K562 (cell line): Measurements from ENCODE around the gene REX1BD. TPM values are rescaled to one million over a fixed set of nuclear protein-coding genes. Genes with fewer than 3 reads are reported as not detected.
A peak's percentile ranks its signal among the peaks of the same experiment; 100 is the strongest.

ENCODE experiments used
- ARID1B ChIP-seq: fragments of 450-650 bp; IDR thresholded peaks from 2 replicates; pipeline ENCODE4 v1.6.1; 2016; ENCODE audit warnings: antibody characterized with exemption, mild to moderate bottlenecking, inconsistent platforms
- CBX3 ChIP-seq, 2 experiments: IDR thresholded peaks; 1 replicate in 1 of 2; 2 replicates in 1 of 2; pipeline ENCODE4 v1.6.1; 2012; ENCODE audit warnings: inconsistent platforms in 2 of 2, low read length in 2 of 2, borderline replicate concordance in 1 of 2, control low read depth in 1 of 2
- CC2D1A ChIP-seq: fragments of 450-650 bp; IDR thresholded peaks from 2 replicates; pipeline ENCODE4 v1.6.1; 2017; ENCODE audit warnings: mild to moderate bottlenecking
- FOXJ2 ChIP-seq: fragments of 200-800 bp; sonication (Bioruptor generic); IDR thresholded peaks from 2 replicates; pipeline ENCODE4 v1.6.1; 2016; ENCODE audit warnings: missing genetic modification characterization, missing compliant biosample characterization
- GABPB1 ChIP-seq: sonication (generic); formaldehyde crosslinking; IDR thresholded peaks from 2 replicates; pipeline ENCODE4 v1.8.0; 2022; ENCODE audit warnings: mild to moderate bottlenecking, missing genetic modification reagents
- NBN ChIP-seq: fragments of 450-650 bp; IDR thresholded peaks from 2 replicates; pipeline ENCODE4 v1.6.1; 2016; ENCODE audit warnings: low read depth, mild to moderate bottlenecking
- NCOA6 ChIP-seq: fragments of 450-650 bp; IDR thresholded peaks from 2 replicates; pipeline ENCODE4 v1.6.1; 2017; ENCODE audit warnings: mild to moderate bottlenecking
- NEUROD1 ChIP-seq: fragments of 150-350 bp; IDR thresholded peaks from 2 replicates; pipeline ENCODE4 v1.6.1; 2014; ENCODE audit warnings: borderline replicate concordance, low read length, low read depth; ENCODE audit not compliant: partially characterized antibody
- PRPF4 ChIP-seq: fragments of 200-400 bp; formaldehyde crosslinking; IDR thresholded peaks from one replicate; pipeline ENCODE4 v1.6.1; 2017; ENCODE audit warnings: low read length, low read depth, mild to moderate bottlenecking; ENCODE audit not compliant: insufficient read depth, poor library complexity, severe bottlenecking
- SAFB ChIP-seq: fragments of 200-400 bp; formaldehyde crosslinking; IDR thresholded peaks from 2 replicates; pipeline ENCODE4 v1.6.1; 2017; ENCODE audit warnings: low read depth, low read length, borderline replicate concordance
- SMAD4 ChIP-seq: fragments of 250-450 bp; sonication (Bioruptor Pico); conservative IDR thresholded peaks from 2 replicates; pipeline ENCODE4 v1.8.0; 2021; ENCODE audit warnings: inconsistent platforms, mild to moderate bottlenecking, moderate library complexity
- SMARCE1 ChIP-seq: fragments of 450-650 bp; IDR thresholded peaks from 2 replicates; pipeline ENCODE4 v1.7.1; 2016; ENCODE audit warnings: mild to moderate bottlenecking
- TOE1 ChIP-seq, 2 experiments: fragments of 450-650 bp in 1 of 2; sonication (generic) in 1 of 2; formaldehyde crosslinking in 1 of 2; IDR thresholded peaks; 2 replicates each; pipeline versions ENCODE4 v1.7.1 to v1.8.0; 2016 to 2022; ENCODE audit warnings: borderline replicate concordance in 2 of 2, mild to moderate bottlenecking in 2 of 2, antibody characterized with exemption in 1 of 2, inconsistent platforms in 1 of 2, low read depth in 1 of 2, missing genetic modification reagents in 1 of 2, moderate library complexity in 1 of 2
- USF1 ChIP-seq: sonication (generic); formaldehyde crosslinking; IDR thresholded peaks from 2 replicates; pipeline ENCODE4 v1.9.0; 2022; ENCODE audit warnings: mild to moderate bottlenecking, missing genetic modification reagents
- WHSC1 ChIP-seq: IDR thresholded peaks from one replicate; pipeline ENCODE4 v1.6.1; 2012; ENCODE audit warnings: low read length, control low read depth, inconsistent platforms
- ZBED1 ChIP-seq: IDR thresholded peaks from 2 replicates; pipeline ENCODE4 v1.6.1; 2014
- ZFP1 ChIP-seq: fragments of 450-650 bp; formaldehyde crosslinking; IDR thresholded peaks from 2 replicates; pipeline ENCODE4 v1.4.0; 2020; ENCODE audit warnings: mild to moderate bottlenecking, mixed read lengths
- ZNF764 ChIP-seq: fragments of 250-450 bp; sonication (Bioruptor Pico); IDR thresholded peaks from 2 replicates; pipeline ENCODE4 v1.4.0; 2020; ENCODE audit warnings: low read depth, mild to moderate bottlenecking, moderate library complexity
- polyA plus RNA-seq, 8 experiments: library from polyadenylated mRNA; depleted of rRNA in 4 of 8; stranded (reverse) in 5 of 8; unstranded in 3 of 8; fragments of >200 nt; fragmentation: Nextera tagmentation in 2 of 8; fragmentation: Illumina TruSeq in 1 of 8; extraction: Ambion mirVana in 2 of 8; extraction: Trizol in 1 of 8; gene quantifications; 2 replicates each; pipeline versions ENCODE4 v1.2.1 to v1.2.3, GENCODE V29; 2011 to 2014; ENCODE audit warnings: inconsistent platforms in 1 of 8, missing spikeins in 1 of 8
- total RNA-seq, 7 experiments: library from RNA; depleted of rRNA in 6 of 7; stranded (reverse); fragments of >200 nt in 6 of 7; fragmentation: Illumina TruSeq in 2 of 7; extraction: Trizol in 2 of 7; gene quantifications; 2 replicates each; pipeline versions ENCODE4 v1.2.1 to v1.2.3, GENCODE V29; 2011 to 2021; ENCODE audit warnings: low replicate concordance in 1 of 7
- TF ChIP-seq, protein P1 (sequence below): IDR thresholded peaks from 2 replicates; pipeline ENCODE4 v1.6.1; 2012; ENCODE audit warnings: low read depth, low read length, improper control_type of control experiment, borderline replicate concordance
- TF ChIP-seq, protein P2 (sequence below): fragments of 200-800 bp; sonication (Bioruptor generic); IDR thresholded peaks from 2 replicates; pipeline ENCODE4 v1.6.1; 2017; ENCODE audit warnings: missing genetic modification characterization, missing compliant biosample characterization
- TF ChIP-seq, protein P3 (sequence below): fragments of 450-650 bp; formaldehyde crosslinking; IDR thresholded peaks from 2 replicates; pipeline ENCODE4 v1.4.0; 2020; ENCODE audit warnings: mild to moderate bottlenecking, moderate library complexity
- TF ChIP-seq, protein P4 (sequence below): fragments of 450-650 bp; IDR thresholded peaks from 2 replicates; pipeline ENCODE4 v1.6.1; 2016

REX1BD gene
- total and polyA plus RNA-seq, 9 of the 15 experiments (the other 6 are each of a cell fraction or from before 2014, with no cell fraction given) = 1.9 to 136 (median 13.8) TPM

DNA sequence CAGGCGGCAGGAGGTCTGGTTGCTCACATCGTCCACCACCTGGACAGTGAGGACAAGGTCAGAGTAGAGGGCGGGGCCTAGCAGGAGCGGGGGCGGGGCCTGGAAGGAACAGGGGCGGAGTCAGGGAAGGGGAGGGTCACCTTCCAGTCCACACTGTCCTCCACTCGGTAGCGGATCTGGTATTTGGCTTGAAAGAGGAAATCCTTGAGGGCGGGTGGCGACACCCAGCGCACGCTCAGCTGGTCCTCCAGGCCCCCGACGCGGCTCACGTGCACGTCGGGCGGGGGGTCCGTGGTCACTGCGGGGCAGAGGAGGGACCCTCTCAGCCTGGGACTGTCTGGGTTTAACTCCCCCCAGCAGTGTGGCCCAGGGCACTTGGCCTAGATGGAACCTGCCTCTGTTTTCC lies 8.2 kb downstream of the REX1BD start (continued):
- TF ChIP-seq, protein P1, sequence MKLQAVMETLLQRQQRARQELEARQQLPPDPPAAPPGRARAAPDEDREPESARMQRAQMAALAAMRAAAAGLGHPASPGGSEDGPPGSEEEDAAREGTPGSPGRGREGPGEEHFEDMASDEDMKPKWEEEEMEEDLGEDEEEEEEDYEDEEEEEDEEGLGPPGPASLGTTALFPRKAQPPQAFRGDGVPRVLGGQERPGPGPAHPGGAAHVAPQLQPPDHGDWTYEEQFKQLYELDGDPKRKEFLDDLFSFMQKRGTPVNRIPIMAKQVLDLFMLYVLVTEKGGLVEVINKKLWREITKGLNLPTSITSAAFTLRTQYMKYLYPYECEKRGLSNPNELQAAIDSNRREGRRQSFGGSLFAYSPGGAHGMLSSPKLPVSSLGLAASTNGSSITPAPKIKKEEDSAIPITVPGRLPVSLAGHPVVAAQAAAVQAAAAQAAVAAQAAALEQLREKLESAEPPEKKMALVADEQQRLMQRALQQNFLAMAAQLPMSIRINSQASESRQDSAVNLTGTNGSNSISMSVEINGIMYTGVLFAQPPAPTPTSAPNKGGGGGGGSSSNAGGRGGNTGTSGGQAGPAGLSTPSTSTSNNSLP = no peak
- TF ChIP-seq PRPF4 (no peak), USF1 (CRISPR knock-in tag) (0 out of 2 replicates have a peak, but pooled peaks have one; percentile 23), WHSC1 (no peak), SMAD4 (CRISPR knock-in tag) (0 out of 2 replicates have a peak, but pooled peaks have one; percentile 23), NCOA6 (no peak; the same call in 1 of the 2 replicates), NBN (no peak), ZFP1 (CRISPR knock-in tag) (no peak), ZBED1 (no peak), GABPB1 (CRISPR knock-in tag) (peak; percentile 45; the same call in 1 of the 2 replicates), SMARCE1 (no peak), TOE1 (IDR thresholded peaks at IDR 0.05; ENCODE audit: borderline replicate concordance) (peak; percentile 70; the same call in 1 of the 2 replicates), TOE1 (CRISPR knock-in tag; IDR thresholded peaks at IDR 0.05; ENCODE audit: borderline replicate concordance, low read depth) (no peak), SAFB (no peak), CBX3 (IDR thresholded peaks at IDR 0.05; ENCODE audit: borderline replicate concordance in 1 of 2, low read length in 2 of 2) (peak in 1 of 2 experiments; percentile 24; a peak in 1 of 3 replicates), ARID1B (no peak), CC2D1A (no peak), NEUROD1 (no peak), ZNF764 (CRISPR knock-in tag) (no peak), FOXJ2 (tag) (no peak)
- TF ChIP-seq, protein P2, sequence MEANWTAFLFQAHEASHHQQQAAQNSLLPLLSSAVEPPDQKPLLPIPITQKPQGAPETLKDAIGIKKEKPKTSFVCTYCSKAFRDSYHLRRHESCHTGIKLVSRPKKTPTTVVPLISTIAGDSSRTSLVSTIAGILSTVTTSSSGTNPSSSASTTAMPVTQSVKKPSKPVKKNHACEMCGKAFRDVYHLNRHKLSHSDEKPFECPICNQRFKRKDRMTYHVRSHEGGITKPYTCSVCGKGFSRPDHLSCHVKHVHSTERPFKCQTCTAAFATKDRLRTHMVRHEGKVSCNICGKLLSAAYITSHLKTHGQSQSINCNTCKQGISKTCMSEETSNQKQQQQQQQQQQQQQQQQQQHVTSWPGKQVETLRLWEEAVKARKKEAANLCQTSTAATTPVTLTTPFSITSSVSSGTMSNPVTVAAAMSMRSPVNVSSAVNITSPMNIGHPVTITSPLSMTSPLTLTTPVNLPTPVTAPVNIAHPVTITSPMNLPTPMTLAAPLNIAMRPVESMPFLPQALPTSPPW (CRISPR knock-in tag) = peak; percentile 64
- TF ChIP-seq, protein P3, sequence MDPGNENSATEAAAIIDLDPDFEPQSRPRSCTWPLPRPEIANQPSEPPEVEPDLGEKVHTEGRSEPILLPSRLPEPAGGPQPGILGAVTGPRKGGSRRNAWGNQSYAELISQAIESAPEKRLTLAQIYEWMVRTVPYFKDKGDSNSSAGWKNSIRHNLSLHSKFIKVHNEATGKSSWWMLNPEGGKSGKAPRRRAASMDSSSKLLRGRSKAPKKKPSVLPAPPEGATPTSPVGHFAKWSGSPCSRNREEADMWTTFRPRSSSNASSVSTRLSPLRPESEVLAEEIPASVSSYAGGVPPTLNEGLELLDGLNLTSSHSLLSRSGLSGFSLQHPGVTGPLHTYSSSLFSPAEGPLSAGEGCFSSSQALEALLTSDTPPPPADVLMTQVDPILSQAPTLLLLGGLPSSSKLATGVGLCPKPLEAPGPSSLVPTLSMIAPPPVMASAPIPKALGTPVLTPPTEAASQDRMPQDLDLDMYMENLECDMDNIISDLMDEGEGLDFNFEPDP = no peak
- TF ChIP-seq, protein P4, sequence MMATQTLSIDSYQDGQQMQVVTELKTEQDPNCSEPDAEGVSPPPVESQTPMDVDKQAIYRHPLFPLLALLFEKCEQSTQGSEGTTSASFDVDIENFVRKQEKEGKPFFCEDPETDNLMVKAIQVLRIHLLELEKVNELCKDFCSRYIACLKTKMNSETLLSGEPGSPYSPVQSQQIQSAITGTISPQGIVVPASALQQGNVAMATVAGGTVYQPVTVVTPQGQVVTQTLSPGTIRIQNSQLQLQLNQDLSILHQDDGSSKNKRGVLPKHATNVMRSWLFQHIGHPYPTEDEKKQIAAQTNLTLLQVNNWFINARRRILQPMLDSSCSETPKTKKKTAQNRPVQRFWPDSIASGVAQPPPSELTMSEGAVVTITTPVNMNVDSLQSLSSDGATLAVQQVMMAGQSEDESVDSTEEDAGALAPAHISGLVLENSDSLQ = no peak
